Tibial artery (tissue), 4 donors: ENCODE data around the gene EIF2D.
"Not testable (repeated sequence)": the region's sequence is repeated elsewhere in the genome, so short reads cannot be mapped to it uniquely, and the experiment has no call there.

Source experiments
- DNase-seq, 2 donors: peaks; one replicate each; pipeline ENCODE4 v3.0.0-alpha.2; 2019
- H3K27ac ChIP-seq, 2 donors: fragments of 200-600 bp; sonication (generic) in 1 of 2; 1 replicate in 1 of 2; 2 replicates in 1 of 2; pipeline ENCODE4 v1.5.1; 2018 to 2019; ENCODE audit warnings: mild to moderate bottlenecking in 1 of 2
- H3K27me3 ChIP-seq, 2 donors: fragments of 200-600 bp; sonication (generic) in 1 of 2; one replicate each; pipeline versions ENCODE4 v1.5.1 to v1.6.0; 2016 to 2019
- H3K36me3 ChIP-seq, 3 donors: fragments of 200-600 bp; sonication (generic) in 2 of 3; one replicate each; pipeline ENCODE4 v1.5.1; 2016 to 2019; ENCODE audit warnings: mild to moderate bottlenecking in 2 of 3
- H3K4me1 ChIP-seq, 4 donors: fragments of 200-600 bp; sonication (generic) in 2 of 4; 1 replicate in 3 of 4; 2 replicates in 1 of 4; pipeline ENCODE4 v1.5.1; 2016 to 2019
- H3K4me3 ChIP-seq, 2 donors: fragments of 200-600 bp; sonication (generic) in 1 of 2; 1 replicate in 1 of 2; 2 replicates in 1 of 2; pipeline ENCODE4 v1.5.1; 2018 to 2019; ENCODE audit warnings: mild to moderate bottlenecking in 2 of 2
- H3K9me3 ChIP-seq, 3 donors: fragments of 200-600 bp; sonication (generic) in 1 of 3; one replicate each; pipeline ENCODE4 v1.5.1; 2016 to 2019
- intact Hi-C: fragments of 100-400 bp; cut with DNase I; formaldehyde crosslinking; loops from one replicate; pipeline ENCODE4 v1.15.0; 2023; ENCODE audit warnings: low total_unique reads
- TF ChIP-seq, protein P1 (sequence below), 2 experiments: fragments of 200-600 bp in 1 of 2; fragments of 450-650 bp in 1 of 2; IDR thresholded peaks; one replicate each; pipeline ENCODE4 v1.5.1; 2017 to 2019; ENCODE audit warnings: antibody characterized with exemption in 2 of 2, mild to moderate bottlenecking in 1 of 2, moderate library complexity in 1 of 2

Gene EIF2D

GRCh38 chr1:206583707-206584648, 28.3 kb downstream of the EIF2D start:
- peaks cover 0 to 12% (median 5%) of the 10 kb centered on the region in 4 donors for H3K4me1 ChIP-seq
- H3K27ac ChIP-seq = no peak overlapping the region
- TF ChIP-seq, protein P1, sequence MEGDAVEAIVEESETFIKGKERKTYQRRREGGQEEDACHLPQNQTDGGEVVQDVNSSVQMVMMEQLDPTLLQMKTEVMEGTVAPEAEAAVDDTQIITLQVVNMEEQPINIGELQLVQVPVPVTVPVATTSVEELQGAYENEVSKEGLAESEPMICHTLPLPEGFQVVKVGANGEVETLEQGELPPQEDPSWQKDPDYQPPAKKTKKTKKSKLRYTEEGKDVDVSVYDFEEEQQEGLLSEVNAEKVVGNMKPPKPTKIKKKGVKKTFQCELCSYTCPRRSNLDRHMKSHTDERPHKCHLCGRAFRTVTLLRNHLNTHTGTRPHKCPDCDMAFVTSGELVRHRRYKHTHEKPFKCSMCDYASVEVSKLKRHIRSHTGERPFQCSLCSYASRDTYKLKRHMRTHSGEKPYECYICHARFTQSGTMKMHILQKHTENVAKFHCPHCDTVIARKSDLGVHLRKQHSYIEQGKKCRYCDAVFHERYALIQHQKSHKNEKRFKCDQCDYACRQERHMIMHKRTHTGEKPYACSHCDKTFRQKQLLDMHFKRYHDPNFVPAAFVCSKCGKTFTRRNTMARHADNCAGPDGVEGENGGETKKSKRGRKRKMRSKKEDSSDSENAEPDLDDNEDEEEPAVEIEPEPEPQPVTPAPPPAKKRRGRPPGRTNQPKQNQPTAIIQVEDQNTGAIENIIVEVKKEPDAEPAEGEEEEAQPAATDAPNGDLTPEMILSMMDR (IDR thresholded peaks at IDR 0.05) = peak; percentile 90 to 91
- no peak overlapping the region for H3K4me3 ChIP-seq
- peak; percentile 74 to 83 for DNase-seq
- H3K9me3 ChIP-seq = no peaks in the 10 kb centered on the region
- peaks cover 22 to 50% (median 40%) of the 10 kb centered on the region in 3 donors for H3K36me3 ChIP-seq
- intact Hi-C loops = loop anchor here (2.0 to 5.0 kb wide), 2 partner anchors 37 to 93 kb away; no protein-coding TSS in a partner anchor
- no peaks in the 10 kb centered on the region for H3K27me3 ChIP-seq

DNA sequence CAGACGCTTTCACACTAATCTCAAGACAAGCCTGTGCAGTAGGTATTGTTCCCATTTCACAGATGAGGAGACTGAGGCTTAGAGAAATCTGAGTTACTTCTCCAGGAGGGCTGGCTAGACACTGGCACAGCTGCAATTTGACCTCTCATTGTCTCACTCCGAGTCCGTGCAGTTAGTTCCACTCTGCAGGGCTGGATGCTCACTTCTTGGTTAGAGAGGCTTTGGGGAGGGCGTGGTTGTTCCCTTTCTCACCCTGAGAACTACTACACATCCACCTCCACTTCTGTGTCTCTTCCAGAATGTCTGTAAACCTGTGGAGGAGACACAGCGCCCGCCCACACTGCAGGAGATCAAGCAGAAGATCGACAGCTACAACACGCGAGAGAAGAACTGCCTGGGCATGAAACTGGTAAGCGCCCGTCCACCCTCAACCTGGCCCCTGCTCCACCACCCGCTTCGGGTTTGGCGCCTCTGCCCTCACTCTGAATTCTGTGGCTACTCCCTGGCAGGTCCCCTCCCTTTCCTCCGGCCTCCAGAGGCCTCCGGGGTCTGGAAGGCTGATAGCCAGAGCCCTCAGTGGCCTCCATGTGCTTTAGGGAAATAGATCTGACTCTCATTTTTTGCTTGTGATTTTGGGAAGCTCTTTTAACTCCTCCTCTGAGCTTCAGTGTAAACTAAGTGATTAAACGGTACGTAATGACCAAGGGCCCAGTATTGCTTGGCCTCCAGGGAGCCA, 29.1 kb downstream of the EIF2D start:
- no peak overlapping the region for H3K4me3 ChIP-seq
- peaks cover 22 to 42% (median 34%) of the 10 kb centered on the region in 3 donors for H3K36me3 ChIP-seq
- TF ChIP-seq, protein P1 (IDR thresholded peaks at IDR 0.05) = no peak
- peaks cover 0 to 12% (median 5%) of the 10 kb centered on the region in 4 donors for H3K4me1 ChIP-seq
- intact Hi-C loops = loop anchor here (2.0 to 5.0 kb wide), 2 partner anchors 36 to 92 kb away; no protein-coding TSS in a partner anchor
- H3K27me3 ChIP-seq = no peaks in the 10 kb centered on the region
- H3K27ac ChIP-seq = no peak overlapping the region
- no peak for DNase-seq
- H3K9me3 ChIP-seq = no peaks in the 10 kb centered on the region

- intact Hi-C loops = loop anchor here (2.0 to 5.0 kb wide), 2 partner anchors 35 to 92 kb away; no protein-coding TSS in a partner anchor
- peaks cover 0 to 12% (median 5%) of the 10 kb centered on the region in 4 donors for H3K4me1 ChIP-seq
Observed at GRCh38 chr1:206582537-206582936, 29.7 kb downstream of the EIF2D start.

GRCh38 chr1:206581571-206581981, 30.7 kb downstream of the EIF2D start:
- no peak overlapping the region for H3K27ac ChIP-seq
- H3K27me3 ChIP-seq = no peaks in the 10 kb centered on the region
- TF ChIP-seq, protein P1 (IDR thresholded peaks at IDR 0.05) = no peak
- no peak overlapping the region for H3K4me3 ChIP-seq
- DNase-seq = peak in 1 of 2 donors; percentile 73
- H3K36me3 ChIP-seq = peaks cover 7 to 26% (median 23%) of the 10 kb centered on the region in 3 donors
- H3K4me1 ChIP-seq = peaks cover 0 to 14% (median 1%) of the 10 kb centered on the region in 4 donors
- no peaks in the 10 kb centered on the region for H3K9me3 ChIP-seq
- intact Hi-C loops = loop anchor here (5.0 kb wide), 1 partner anchor 34 kb away; no protein-coding TSS in a partner anchor

More at GRCh38 chr1:206582537-206582936, 29.7 kb downstream of the EIF2D start:
- TF ChIP-seq, protein P1 (IDR thresholded peaks at IDR 0.05) = no peak
- Histone ChIP-seq H3K27me3 (no peaks in the 10 kb centered on the region), H3K9me3 (no peaks in the 10 kb centered on the region), H3K4me3 (no peak overlapping the region), H3K36me3 (peaks cover 17 to 36% (median 28%) of the 10 kb centered on the region in 3 donors), H3K27ac (no peak overlapping the region)
- no peak for DNase-seq

GRCh38 chr1:206581114-206581497, 31.2 kb downstream of the EIF2D start:
- not testable (repeated sequence) for H3K27me3 ChIP-seq, H3K4me3 ChIP-seq, H3K9me3 ChIP-seq, DNase-seq, H3K27ac ChIP-seq
- peaks cover 4 to 22% (median 19%) of the 10 kb centered on the region in 3 donors for H3K36me3 ChIP-seq
- intact Hi-C loops = loop anchor here (5.0 kb wide), 1 partner anchor 34 kb away; no protein-coding TSS in a partner anchor
- peaks cover 0 to 16% (median 1%) of the 10 kb centered on the region in 4 donors for H3K4me1 ChIP-seq
